Skeletal muscle cell (primary cell): Measurements from ENCODE around the gene MRPL23.

Experiments
- DNase-seq: peaks from one replicate; pipeline ENCODE4 v3.0.0-alpha.2; 2010; ENCODE audit warnings: low read depth
- H3K4me3 ChIP-seq: 2 replicates; pipeline ENCODE4 v1.5.1; 2011; ENCODE audit warnings: low read depth, mild to moderate bottlenecking, control low read depth, low read length, moderate library complexity

The MRPL23 gene

DNA sequence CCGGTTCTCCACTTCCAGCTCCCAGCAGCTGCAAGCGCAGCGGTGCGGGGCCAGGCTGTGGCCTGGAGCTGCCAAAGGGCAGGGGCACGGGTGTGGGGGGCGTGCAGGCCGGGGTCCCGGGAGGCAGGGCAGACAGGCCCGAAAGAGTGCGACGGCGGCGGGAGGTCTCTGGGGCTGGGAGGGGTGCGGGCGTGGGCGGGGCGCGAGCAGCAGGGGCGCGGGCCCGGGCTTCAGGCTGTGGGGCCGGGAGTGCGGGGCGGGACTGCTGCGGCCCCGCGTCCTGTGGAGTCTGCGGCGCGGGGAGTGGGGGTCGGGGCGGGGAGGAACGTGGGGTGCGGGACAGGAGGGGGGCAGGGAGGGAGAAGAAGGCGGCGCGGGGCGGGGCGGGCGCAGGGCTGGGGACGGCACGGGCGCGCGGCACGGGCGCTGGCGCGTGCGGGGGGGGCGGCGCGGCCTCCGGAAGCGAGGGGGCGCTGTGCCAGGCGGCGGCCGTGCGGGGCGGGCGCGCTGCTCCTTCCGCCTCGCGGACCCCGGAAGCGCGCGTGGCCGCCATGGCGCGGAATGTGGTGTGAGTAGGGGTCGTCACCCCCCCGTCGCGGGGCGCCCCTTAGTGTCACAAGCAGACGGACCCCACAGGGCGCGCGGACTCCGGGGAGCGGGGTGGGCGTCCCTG, at the start of gene MRPL23:
Gene MRPL23, plus strand, starts transcription at position 521 of the 673 bp plus-strand sequence. Its CDS starts 31 bp downstream, at position 552.
- H3K4me3 ChIP-seq = no peak within 1 kb of the TSS
- no peak for DNase-seq

DNA sequence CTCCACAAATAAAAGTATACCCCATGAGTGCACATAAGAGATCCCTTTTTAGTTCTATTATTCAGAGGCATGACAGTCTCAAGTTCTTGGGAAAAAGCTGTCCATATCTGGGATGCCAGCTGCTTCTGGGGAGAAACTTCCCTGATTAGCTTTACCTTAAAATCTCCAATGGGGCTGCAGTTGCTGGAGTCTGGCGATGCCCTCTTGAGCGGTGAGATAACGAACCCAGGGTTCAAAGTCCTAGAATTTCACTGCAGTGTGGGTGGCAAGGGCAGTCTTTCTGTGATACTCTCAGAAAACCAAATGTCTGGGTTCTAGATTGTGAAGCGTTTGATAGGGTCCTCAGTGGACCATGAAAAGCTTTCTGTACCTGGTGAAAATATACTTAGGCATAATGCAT, 48.0 kb upstream of the MRPL23 start:
- no peak for DNase-seq
- H3K4me3 ChIP-seq = no peak overlapping the region

DNA sequence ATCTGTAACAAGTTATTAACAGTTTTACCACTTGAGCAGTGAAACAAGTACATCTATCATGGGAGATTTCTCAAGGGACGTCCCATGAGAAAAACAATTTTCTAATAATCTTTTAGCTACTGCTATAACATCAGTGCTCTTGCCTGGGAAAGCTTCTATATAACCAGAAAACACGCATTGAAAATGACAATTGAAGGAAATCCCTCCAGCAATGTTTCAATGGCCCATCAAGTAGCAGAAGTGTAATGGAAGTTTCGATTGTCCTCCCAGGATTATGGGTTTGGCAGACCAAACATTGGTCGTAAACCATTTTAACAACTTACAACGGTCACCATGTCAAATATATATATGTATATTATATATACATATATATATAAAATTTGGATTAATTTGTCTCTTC, 47.4 kb upstream of the MRPL23 start:
- H3K4me3 ChIP-seq = no peak overlapping the region
- no peak for DNase-seq

DNA sequence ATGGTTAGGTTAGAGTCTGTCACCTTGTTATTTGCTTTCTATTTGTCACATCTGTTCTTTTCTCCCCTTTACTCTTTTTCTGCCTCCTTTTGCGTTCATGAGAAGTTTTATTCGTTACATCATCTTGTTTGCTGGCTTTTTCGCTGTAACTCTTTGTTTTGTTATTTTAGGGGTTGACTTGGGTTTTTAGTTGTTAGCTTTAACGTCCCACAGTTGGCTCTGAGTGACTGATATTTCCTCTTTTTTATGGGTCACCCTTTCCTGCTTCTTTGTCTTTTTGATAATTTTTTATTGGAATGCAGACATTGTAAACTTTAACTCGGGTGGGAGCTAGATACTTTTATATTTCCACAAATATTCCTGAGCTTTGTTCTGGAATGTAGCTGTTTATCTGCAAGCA, 41.0 kb upstream of the MRPL23 start:
- DNase-seq = no peak
- no peak overlapping the region for H3K4me3 ChIP-seq

DNA sequence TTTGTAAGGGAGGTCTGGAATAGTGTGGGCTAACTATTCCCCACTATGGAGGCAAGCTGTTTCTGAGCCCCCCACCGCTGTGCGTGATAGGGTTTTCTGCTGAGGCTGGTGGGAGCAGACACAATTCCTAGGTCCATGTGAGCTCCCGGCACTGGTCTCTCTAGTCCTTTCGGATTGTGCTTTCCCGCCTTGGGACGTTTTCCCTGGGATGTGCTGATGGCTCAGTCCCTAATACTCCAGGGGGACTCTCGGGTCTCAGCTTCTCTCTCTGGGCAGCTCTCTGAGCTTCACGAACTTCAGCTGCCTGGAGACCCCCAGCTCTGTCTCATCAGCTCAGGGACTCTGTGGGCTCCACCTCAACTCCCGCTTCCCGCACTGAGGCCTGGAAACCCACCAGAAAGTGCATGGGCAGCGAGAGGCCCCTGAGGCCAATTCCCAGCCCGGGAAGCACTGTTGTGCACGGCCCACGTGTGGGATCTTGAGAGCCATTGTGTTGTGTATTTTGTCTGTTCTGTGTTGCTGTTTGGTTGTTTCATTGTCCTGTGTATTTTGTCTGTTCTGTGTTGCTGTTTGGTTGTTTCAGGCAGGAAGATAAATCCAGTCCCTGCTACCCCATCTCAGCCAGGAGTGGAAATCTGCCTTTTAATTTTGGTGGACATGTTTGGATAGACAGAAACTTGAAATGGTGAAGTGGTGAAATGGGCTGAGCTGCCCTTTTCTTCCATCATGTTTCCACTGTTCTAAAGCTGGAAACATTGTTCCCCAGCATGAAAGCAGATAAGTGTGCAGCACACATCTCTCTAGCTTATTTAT, 40.3 kb upstream of the MRPL23 start:
- no peak for DNase-seq
- H3K4me3 ChIP-seq = no peak overlapping the region

DNA sequence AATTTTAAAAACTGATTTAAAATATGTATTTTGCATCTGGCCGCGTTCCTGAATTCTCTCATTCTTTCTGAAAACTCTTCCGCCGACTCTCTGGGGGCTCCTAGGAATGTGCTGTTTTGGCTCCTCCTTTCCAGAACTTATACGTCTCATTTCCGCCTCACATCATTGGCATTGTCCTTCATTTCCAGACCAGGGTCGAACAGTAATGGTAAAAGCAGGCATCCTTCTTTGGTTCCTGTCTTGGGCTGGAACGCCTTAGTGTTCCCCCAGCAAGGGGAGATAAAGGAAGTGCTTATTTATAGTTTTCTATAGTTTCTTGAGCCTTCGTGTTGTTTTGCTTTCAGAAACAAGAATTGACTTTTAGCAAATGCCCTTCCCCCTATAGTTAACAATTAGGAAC, 38.5 kb upstream of the MRPL23 start:
- H3K4me3 ChIP-seq = no peak overlapping the region
- DNase-seq = peak; percentile 29

DNA sequence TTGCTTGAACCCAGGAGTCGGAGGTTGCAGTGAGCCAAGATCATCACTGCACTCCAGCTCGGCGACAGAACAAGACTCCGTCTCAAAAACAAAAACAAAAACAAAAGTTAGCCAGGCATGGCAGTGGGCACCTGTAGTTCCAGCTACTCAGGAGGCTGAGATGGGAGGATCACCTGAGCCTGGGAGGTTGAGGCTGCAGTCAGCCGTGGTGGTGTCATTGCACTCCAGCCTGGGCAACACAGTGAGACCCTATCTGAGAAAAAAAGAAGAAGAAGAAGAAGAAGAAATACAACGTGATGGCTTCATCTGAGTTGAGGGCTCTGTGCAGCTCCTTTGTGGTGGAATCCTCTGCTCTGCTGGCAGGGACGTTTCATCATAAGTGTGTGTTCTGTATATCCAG, 37.6 kb upstream of the MRPL23 start:
- H3K4me3 ChIP-seq = no peak overlapping the region
- DNase-seq = no peak

DNA sequence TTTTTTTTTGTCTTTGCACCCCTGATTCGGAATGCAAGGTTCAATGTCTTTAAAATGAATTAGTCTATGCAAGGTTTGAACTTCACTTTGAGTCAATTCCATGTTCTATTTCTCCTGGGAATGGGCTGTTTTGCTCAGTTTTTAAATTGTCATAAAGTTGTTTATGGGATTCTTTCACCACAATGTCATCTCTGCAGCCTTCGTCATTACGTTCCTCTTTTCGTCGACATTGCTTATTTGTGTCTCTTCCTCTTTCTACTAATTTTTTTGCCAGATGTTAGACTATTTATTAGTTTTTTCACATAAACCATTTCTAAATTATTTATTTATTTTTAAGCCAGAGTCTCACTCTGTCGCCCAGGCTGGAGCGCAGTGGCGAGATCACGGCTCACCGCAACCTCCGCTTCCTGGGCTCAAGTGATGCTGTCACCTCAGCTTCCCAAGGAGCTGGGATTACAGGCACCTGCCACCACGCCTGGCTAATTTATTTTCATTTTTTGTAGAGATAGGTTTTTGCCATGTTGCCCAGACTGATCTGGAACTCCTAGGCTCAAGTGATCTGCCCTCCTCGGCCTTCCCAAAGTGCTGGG, 34.7 kb upstream of the MRPL23 start:
- no peak for DNase-seq
- H3K4me3 ChIP-seq = no peak overlapping the region

DNA sequence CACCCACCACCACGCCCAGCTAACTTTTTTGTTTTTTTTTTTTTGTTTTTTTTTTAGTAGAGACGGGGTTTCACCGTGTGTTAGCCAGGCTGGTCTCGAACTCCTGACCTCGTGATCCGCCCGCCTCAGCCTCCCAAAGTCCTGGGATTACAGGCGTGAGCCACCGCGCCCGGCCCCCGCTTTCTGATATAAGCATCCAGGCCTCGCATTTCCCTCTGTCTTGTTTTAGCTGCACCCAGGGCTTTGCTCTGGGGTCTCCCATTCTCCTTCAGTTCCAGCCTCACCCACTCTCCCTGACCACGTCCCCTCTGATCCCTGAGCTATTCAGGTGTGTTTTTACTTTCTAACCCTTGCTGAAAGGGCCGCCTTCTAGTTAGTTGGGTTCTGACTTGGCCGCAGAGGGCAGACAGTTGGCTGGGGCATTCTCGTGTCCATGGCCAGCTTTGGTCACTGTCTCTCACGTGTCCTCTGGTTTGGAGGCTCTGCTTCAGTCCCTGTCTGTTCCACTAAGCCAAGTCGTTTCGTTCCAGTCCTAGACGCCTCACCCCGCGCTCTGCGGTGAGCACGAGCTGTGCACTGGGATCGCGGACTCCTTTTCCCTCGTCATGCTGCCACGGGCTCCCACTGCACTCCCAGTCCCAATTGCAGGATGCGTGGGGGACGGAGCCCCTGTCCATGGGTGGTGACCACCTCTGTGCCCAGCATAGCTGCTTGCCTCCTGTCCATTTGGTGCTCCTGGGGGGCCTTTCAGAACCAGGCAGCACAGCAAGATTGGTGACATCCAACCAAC, 33.7 kb upstream of the MRPL23 start:
- no peak overlapping the region for H3K4me3 ChIP-seq
- no peak for DNase-seq

DNA sequence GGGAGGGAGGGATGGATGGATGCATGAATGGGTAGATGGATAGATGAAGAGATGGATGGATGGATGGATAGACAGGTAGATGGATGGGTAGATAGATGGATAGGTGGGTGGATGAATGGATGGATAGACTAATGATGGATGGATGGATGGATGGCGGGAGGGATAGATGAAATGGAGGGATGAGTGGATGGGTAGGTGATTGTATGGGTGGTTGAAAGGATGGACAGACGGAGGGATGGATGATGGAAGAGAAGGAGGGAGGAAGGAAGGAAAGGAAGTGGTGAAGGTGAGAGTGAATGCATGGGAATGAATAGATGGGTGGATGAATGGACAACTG, 31.4 kb upstream of the MRPL23 start:
- no peak overlapping the region for H3K4me3 ChIP-seq
- DNase-seq = no peak

DNA sequence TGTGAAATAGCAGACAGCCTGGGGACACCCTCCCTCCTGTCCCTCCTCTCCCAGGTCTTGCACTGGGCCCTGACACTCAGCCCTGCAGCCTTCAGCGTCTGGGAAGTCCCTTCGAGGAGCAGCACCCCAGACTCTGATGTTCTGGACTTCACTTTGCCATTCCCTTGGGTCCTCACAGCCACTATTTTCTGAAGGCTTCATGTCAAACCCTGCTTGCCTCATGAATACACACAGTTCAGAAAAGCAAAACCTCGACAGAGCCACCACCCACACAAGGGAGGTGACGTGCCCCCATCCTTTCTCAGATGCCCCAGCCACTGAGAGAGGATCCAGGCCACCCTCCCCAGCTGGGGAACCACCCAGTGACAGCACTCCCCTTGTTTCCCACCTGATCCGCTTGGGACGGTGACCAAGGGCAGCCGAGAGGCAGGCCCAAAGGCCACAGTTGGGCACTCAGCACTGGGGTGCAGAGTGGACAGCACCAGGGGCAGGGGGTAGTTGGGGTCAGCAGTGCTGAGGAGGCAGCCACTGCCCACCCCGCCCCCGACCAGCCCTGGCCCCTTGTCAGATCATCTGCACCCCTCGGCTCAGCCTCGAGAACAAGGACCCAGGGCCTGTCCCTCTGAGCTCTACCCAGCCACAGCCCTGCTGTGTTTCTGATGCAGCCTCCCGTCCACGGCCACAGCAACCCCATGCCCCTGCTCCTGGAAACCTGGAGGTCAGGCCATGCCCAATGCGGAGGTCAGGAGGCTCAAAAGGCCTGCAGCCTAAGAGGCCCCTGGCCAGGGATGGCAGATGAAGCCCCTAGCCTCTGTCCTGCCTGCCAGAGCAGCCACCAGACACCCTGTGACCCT, 30.8 kb upstream of the MRPL23 start:
- no peak for DNase-seq
- no peak overlapping the region for H3K4me3 ChIP-seq

DNA sequence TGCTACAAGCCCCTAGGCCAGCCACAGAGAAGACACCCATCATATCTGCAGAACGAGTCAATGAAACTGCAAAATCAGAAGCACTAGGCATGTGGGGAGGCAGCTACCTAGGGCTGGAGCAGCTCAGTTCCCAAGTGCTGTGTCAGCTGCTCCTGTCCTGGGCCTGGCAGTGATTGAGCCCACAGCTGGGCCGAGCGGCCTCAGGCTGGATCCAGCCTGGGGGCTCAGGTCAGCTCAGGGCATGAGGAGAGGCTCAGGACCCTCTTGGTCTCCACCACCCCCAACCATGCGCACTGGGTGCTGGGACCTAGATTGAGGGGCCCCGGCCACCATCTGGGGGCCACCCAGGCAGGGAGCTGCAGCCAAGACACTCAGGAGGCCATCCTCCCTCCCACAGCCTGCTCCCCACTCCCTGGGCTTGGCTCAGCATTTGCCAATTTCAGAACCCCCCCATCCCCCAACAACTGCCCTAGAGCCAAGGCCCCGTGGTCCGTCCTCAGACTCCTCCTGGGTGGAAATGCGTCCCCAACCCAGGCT, 30.1 kb upstream of the MRPL23 start:
- H3K4me3 ChIP-seq = no peak overlapping the region
- no peak for DNase-seq

DNA sequence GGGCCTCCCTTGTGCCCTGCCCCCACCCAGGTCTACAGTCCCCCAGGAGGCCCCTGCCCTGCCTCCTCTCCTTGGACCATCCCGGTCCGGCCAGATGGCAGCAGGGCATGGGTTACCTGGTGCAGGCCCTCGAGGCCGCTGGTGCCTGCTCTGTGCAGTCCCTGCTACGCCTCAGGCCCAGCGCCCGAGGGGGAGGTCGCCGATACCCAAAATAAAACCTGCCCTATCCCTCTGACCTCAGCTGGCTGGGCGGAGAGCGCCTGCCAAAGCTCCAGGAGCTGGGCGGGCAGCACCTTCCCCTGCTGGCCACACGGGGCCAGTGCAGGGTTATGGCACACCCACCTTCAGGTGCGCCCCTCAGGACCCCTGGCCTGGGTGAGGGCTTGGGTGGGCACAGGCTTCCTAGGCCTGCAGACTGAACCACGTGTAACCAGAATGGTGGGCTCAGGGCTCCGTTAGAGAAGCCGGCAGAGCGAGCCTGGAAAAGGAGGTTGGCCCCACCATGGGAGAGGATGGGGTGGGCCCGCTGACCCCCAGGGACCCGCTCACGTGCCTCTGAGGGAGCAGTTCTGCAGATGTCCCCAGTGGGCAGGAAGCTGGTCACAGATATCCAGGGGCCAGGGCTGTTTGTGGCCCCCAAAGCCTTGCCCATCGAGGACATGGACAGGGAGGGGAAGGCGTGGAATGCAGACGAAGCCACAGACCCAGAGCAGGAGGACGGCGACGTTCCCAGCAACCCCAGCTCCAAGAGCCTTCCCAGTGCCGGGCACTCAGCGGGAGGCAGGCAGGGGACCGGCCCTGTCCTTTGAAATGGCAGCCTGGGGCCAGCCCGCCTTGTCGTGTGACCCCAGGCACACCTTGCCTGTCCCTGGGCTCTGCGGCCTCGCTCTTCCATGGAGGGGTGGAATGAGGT, 29.4 kb upstream of the MRPL23 start:
- no peak overlapping the region for H3K4me3 ChIP-seq
- no peak for DNase-seq

DNA sequence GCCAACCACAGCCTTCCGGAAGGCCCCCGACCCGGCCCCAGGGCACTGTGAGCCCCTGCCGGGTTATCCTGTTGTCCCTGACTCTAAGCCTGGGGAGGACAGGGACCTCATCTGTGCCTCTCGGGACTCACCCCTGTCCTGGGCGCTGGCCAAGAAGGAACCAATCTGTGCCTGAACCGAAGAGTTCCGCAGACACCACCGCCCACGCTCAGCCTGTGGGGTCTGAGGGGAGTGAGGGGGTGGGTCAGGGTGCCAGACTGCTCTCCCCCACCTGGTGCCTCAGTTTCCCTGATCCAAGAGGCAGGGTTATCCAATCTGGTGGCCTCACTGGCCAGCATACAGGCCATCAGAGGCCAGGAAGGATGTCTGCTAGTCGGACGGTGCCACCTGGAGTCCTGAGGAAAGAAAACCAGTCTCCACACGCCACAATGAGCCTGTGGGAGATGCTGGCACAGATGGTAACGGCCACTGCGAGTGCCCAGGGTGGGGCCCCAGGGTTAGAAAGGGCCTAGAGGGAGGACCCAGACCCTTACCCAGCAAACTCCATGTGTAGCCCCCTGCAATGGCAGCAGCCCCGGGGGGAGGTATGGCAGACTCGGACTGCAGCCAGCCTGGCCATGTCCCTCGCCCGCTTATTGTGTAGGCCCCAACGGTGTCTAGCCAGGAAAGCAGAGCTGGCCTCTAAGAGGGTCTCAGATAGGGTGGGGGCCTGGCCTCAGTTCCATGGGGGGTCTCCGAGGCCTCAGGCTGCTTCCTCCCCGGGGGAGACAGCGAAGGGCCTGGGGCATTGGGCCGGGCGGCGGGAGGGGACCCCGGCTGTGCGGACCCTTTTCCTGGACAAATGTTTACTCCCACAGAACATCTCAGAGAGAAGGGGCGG, 28.5 kb upstream of the MRPL23 start:
- H3K4me3 ChIP-seq = no peak overlapping the region
- no peak for DNase-seq

DNA sequence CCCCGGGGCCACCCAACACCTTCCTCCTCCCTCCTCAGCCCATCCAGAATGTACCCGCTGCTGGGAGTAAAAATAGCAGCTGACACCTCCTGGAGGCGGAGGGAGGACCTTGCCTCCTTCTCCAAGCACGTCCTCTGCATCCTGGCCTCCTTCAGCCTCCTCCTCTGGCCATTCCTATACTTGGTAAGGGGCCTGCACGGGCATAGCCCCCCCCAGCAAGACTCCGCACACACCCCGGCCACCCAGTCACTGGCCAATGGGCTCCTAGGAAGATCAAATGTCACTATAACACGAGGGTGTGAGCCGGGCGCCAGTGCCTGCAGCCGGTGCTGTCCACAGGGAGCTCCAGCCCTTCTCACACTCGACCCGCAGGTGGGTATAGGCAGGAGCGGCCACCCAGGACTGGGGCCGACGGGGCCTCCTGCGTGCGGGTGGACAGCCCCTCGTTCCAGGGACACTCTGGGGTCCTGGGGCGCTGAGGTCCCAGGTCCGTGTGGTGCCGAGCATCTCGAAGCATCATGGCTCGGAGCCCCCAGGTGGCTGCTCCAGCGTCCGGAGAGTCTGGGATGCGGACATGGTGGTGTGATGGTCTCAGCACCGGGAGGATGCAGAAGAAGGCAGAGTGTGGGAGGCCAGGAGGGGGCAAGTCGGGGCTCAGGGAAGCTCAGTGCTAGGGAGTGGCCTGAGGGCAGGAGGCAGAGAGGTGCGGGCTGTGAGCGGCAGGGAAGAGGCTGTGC, 27.6 kb upstream of the MRPL23 start, which contains the start of gene TNNT3:
Gene TNNT3, plus strand, starts transcription at position 313 of the 737 bp plus-strand sequence. CDS start 3,172 bp downstream, outside the sequence.
- no peak within 1 kb of the TSS for H3K4me3 ChIP-seq
- DNase-seq = no peak
